SU-DHL-6 (cell line): ENCODE data around the gene PLAAT2.

Source experiments
- H2AFZ ChIP-seq: fragments of 200-600 bp; sonication (generic); 2 replicates; pipeline ENCODE4 v1.6.1; 2014; ENCODE audit warnings: low read depth, mild to moderate bottlenecking, moderate library complexity, mixed read lengths, antibody characterized with exemption, low read length; ENCODE audit not compliant: severe bottlenecking
- H3F3A ChIP-seq: fragments of 200-600 bp; shearing (Covaris generic); 2 replicates; pipeline ENCODE4 v1.6.0; 2016; ENCODE audit warnings: antibody characterized with exemption, mild to moderate bottlenecking; ENCODE audit not compliant: insufficient read depth
- H3K27ac ChIP-seq: fragments of 200-600 bp; sonication (generic); 2 replicates; pipeline ENCODE4 v1.5.1; 2016; ENCODE audit warnings: low read depth, mild to moderate bottlenecking, low read length, moderate library complexity, mixed read lengths
- H3K27me3 ChIP-seq: fragments of 200-600 bp; sonication (generic), shearing (Covaris generic); 2 replicates; pipeline ENCODE4 v1.6.0; 2014; ENCODE audit warnings: mild to moderate bottlenecking, low read length
- H3K36me3 ChIP-seq: fragments of 200-600 bp; sonication (generic); 2 replicates; pipeline ENCODE4 v1.6.1; 2014; ENCODE audit warnings: mild to moderate bottlenecking, low read length, mixed read lengths
- H3K4me2 ChIP-seq: fragments of 300-600, 200-600 bp; shearing (Covaris generic), sonication (generic); 2 replicates; pipeline ENCODE4 v1.6.0; 2014; ENCODE audit warnings: low read length, low read depth, mild to moderate bottlenecking; ENCODE audit not compliant: poor library complexity, severe bottlenecking
- H3K4me3 ChIP-seq: fragments of 200-600 bp; sonication (generic); 2 replicates; pipeline ENCODE4 v1.5.1; 2014; ENCODE audit warnings: antibody characterized with exemption, low read length, mild to moderate bottlenecking, mixed read lengths; ENCODE audit not compliant: insufficient read depth, poor library complexity, severe bottlenecking
- H3K79me2 ChIP-seq: fragments of 200-600 bp; sonication (generic); 2 replicates; pipeline ENCODE4 v1.6.1; 2014; ENCODE audit warnings: mild to moderate bottlenecking, low read length, moderate library complexity; ENCODE audit not compliant: insufficient read depth
- H3K9ac ChIP-seq: fragments of 200-600 bp; sonication (generic); 2 replicates; pipeline ENCODE4 v1.7.0; 2014; ENCODE audit warnings: mild to moderate bottlenecking, low read length
- H3K9me2 ChIP-seq: fragments of 200-600 bp; sonication (generic); replicated peaks from 2 replicates; pipeline ENCODE4 v1.6.1; 2014; ENCODE audit warnings: low read length; ENCODE audit not compliant: insufficient read depth
- H3K9me3 ChIP-seq: fragments of 200-600 bp; sonication (generic); 2 replicates; pipeline ENCODE4 v1.6.1; 2014; ENCODE audit warnings: low read length, mixed read lengths; ENCODE audit not compliant: insufficient read depth
- H4K20me1 ChIP-seq: fragments of 200-600 bp; sonication (generic); 2 replicates; pipeline ENCODE4 v1.6.1; 2014; ENCODE audit warnings: low read depth, mild to moderate bottlenecking, antibody characterized with exemption, low read length, moderate library complexity, mixed read lengths
- EZH2phosphoT487 ChIP-seq: fragments of 200-600 bp; sonication (generic), shearing (Covaris generic); conservative IDR thresholded peaks from 2 replicates; pipeline ENCODE4 v1.6.1; 2018; ENCODE audit warnings: mild to moderate bottlenecking, antibody characterized with exemption, low read length, moderate library complexity, mixed read lengths
- TF ChIP-seq, protein P1 (sequence below): fragments of 200-600 bp; sonication (generic); IDR thresholded peaks from one replicate; pipeline ENCODE4 v1.5.1; 2017; ENCODE audit warnings: antibody characterized with exemption, mild to moderate bottlenecking, low read length, moderate library complexity; ENCODE audit not compliant: insufficient read depth, poor library complexity, severe bottlenecking

Gene PLAAT2

DNA sequence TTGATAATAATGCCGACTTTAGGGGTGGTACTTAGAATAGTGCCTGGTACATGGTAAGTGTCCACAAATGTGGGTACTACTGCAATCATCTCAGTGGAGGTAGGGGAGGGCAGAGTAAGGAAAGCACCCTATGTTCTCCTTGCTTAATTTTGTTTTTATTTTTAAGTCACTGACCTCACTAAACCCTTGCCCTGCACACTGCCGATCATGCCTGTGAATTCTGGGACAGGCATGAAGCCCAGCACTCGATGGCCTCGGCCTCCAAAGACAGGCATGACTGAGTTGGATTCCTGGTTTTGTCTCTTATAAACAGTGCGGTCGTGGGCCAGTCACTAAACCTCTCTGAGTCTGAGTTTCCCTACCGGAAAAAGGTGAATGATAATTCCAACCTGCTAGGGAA is 50.4 kb downstream of the PLAAT2 start:
- no peaks in the 10 kb centered on the region for H3K27me3 ChIP-seq
- H3K4me2 ChIP-seq: no peak overlapping the region
- no peak overlapping the region for H3K4me3 ChIP-seq
- no peaks in the 10 kb centered on the region for H4K20me1 ChIP-seq
- no peak overlapping the region for H3K9ac ChIP-seq
- H2AFZ ChIP-seq: no peak overlapping the region
- no peaks in the 10 kb centered on the region for H3K79me2 ChIP-seq
- H3K9me3 ChIP-seq: no peaks in the 10 kb centered on the region
- no peaks in the 10 kb centered on the region for H3F3A ChIP-seq
- H3K36me3 ChIP-seq: no peaks in the 10 kb centered on the region
- no peak overlapping the region for H3K27ac ChIP-seq
- TF ChIP-seq, protein P1, sequence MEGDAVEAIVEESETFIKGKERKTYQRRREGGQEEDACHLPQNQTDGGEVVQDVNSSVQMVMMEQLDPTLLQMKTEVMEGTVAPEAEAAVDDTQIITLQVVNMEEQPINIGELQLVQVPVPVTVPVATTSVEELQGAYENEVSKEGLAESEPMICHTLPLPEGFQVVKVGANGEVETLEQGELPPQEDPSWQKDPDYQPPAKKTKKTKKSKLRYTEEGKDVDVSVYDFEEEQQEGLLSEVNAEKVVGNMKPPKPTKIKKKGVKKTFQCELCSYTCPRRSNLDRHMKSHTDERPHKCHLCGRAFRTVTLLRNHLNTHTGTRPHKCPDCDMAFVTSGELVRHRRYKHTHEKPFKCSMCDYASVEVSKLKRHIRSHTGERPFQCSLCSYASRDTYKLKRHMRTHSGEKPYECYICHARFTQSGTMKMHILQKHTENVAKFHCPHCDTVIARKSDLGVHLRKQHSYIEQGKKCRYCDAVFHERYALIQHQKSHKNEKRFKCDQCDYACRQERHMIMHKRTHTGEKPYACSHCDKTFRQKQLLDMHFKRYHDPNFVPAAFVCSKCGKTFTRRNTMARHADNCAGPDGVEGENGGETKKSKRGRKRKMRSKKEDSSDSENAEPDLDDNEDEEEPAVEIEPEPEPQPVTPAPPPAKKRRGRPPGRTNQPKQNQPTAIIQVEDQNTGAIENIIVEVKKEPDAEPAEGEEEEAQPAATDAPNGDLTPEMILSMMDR: no peak
- H3K9me2 ChIP-seq: no peaks in the 10 kb centered on the region

DNA sequence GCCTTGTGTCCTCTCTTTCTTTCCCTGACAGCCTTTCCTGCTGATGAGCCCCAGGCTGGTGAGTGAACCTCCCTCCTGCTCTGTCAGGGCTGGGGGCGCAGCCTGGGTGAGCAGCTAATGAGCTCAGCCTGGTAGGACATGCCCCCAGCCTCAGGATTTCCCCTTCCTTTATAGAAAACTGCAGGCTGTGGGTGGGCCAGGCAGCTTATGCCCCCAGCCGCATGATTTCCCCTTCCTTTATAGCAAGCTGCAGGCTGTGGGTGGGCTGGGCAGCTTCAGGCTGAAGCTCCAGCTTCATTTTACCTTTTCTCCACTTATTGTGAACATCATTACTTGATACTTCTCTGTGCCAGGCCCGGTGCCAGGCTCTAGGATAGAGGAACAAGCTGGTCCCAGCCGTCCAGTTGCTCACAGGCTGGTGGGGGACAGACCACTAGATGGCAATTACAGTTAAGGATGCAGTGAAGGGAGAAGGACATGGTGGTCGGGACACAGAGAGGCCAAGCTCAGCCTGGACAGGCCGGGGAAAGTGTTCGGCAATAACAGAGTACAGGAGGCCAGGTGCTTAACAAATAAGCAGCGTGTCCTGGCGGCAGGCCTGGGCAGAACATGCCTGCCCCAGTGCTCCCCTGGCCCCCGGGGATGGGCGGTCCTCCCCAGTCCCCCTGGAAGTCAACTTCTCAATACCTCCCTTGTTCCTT is 52.0 kb downstream of the PLAAT2 start:
- Histone ChIP-seq H4K20me1 (no peaks in the 10 kb centered on the region), H3K9ac (no peak overlapping the region), H3K36me3 (no peaks in the 10 kb centered on the region), H3K79me2 (no peaks in the 10 kb centered on the region), H3K9me2 (no peaks in the 10 kb centered on the region), H2AFZ (no peak overlapping the region), H3K4me2 (no peak overlapping the region), H3F3A (no peaks in the 10 kb centered on the region), H3K9me3 (no peaks in the 10 kb centered on the region), H3K27me3 (no peaks in the 10 kb centered on the region), H3K4me3 (no peak overlapping the region), H3K27ac (no peak overlapping the region)
- TF ChIP-seq, protein P1: no peak
- no peak for TF ChIP-seq EZH2phosphoT487

DNA sequence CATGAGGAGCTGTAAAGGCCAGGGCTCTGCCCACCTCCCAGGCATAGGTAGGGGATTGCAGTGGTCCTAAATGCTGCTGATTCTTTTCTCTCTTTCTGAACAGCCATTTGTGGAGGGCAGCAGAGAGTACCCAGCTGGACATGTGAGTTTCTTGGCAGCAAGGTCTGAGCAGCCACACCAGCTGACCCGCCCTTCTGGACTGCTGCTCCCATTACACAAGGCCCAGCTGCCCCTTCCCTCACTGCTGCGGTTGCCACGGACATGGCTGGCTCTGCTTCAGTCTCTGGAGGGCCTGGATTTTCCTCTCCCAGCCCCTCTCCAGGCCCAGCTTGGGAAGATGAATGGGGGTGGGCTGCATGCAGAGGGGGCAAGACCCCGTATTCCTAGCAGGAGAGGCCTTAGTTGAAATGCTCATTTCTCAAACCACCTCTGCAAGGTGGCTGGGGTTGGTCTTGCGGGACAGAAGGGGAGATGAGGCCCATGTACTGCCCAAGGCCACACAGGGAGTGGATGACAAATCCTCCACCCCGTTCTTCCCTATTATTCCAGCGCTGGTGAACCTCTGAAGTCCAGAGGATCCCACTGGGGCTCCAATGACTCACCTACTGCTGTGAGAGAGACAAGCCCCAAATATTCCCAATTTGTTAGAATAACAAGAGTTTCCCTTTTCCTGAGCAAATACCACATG is 52.7 kb downstream of the PLAAT2 start:
- Histone ChIP-seq H3K4me3 (no peak overlapping the region), H4K20me1 (no peaks in the 10 kb centered on the region), H3K9me3 (no peaks in the 10 kb centered on the region), H2AFZ (no peak overlapping the region), H3K9ac (no peak overlapping the region), H3F3A (no peaks in the 10 kb centered on the region), H3K4me2 (no peak overlapping the region), H3K79me2 (no peaks in the 10 kb centered on the region), H3K27ac (no peak overlapping the region), H3K9me2 (no peaks in the 10 kb centered on the region), H3K27me3 (no peaks in the 10 kb centered on the region), H3K36me3 (no peaks in the 10 kb centered on the region)
- TF ChIP-seq, protein P1: no peak
- TF ChIP-seq EZH2phosphoT487: no peak
